GM23338 (cell line): ENCODE data around the gene PKHD1. TPM values are rescaled to one million over a fixed set of nuclear protein-coding genes. Genes with fewer than 3 reads are reported as not detected.

Experiments used
- ATAC-seq: fragments of 200-7000 bp; cut with Tn5 transposase; 3 replicates; pipeline ENCODE4 v1.9.1; 2020
- DNase-seq: peaks from one replicate; pipeline ENCODE4 v3.0.0-alpha.2; 2015; ENCODE audit warnings: low spot score
- H2AFZ ChIP-seq: fragments of 200-600 bp; sonication (generic); 2 replicates; pipeline ENCODE4 v1.8.0; 2016; ENCODE audit warnings: antibody characterized with exemption, mild to moderate bottlenecking, moderate library complexity
- H3F3A ChIP-seq: fragments of 200-600 bp; sonication (generic); replicated peaks from 2 replicates; pipeline ENCODE4 v1.8.0; 2017; ENCODE audit warnings: antibody characterized with exemption, mixed run types, low read depth
- H3K27ac ChIP-seq: fragments of 200-600 bp; sonication (generic); 2 replicates; pipeline ENCODE4 v1.6.1; 2016; ENCODE audit warnings: low read depth
- H3K27me3 ChIP-seq: fragments of 200-600 bp; sonication (generic); 2 replicates; pipeline ENCODE4 v1.8.0; 2016; ENCODE audit warnings: mild to moderate bottlenecking, mixed run types, moderate library complexity; ENCODE audit not compliant: insufficient read depth
- H3K36me3 ChIP-seq: fragments of 200-600 bp; sonication (generic); 2 replicates; pipeline ENCODE4 v1.8.0; 2016; ENCODE audit warnings: mild to moderate bottlenecking; ENCODE audit not compliant: insufficient read depth
- H3K4me1 ChIP-seq: fragments of 200-600 bp; sonication (generic); 2 replicates; pipeline ENCODE4 v1.8.0; 2016; ENCODE audit warnings: mild to moderate bottlenecking, moderate library complexity; ENCODE audit not compliant: insufficient read depth
- H3K4me2 ChIP-seq: fragments of 200-600 bp; sonication (generic); 2 replicates; pipeline ENCODE4 v1.7.1; 2017; ENCODE audit warnings: mixed run types
- H3K4me3 ChIP-seq: fragments of 200-600 bp; sonication (generic); 2 replicates; pipeline ENCODE4 v1.6.1; 2016; ENCODE audit warnings: mixed run types
- H3K79me2 ChIP-seq: fragments of 200-600 bp; sonication (generic); replicated peaks from 2 replicates; pipeline ENCODE4 v1.8.0; 2017; ENCODE audit warnings: mild to moderate bottlenecking; ENCODE audit not compliant: insufficient read depth
- H3K9me2 ChIP-seq: fragments of 200-600 bp; sonication (generic); 2 replicates; pipeline ENCODE4 v1.8.0; 2017; ENCODE audit not compliant: insufficient read depth
- H4K20me1 ChIP-seq: fragments of 200-600 bp; sonication (generic); replicated peaks from 2 replicates; pipeline ENCODE4 v1.8.0; 2017; ENCODE audit warnings: mild to moderate bottlenecking; ENCODE audit not compliant: insufficient read depth
- H3K27ac Mint-ChIP-seq: 2 replicates; pipeline ENCODE4 v1.8.0; 2020; ENCODE audit warnings: inconsistent platforms, mild to moderate bottlenecking, moderate library complexity, mixed read lengths
- H3K27me3 Mint-ChIP-seq: 3 replicates; pipeline ENCODE4 v1.8.0; 2022; ENCODE audit warnings: low read depth, mild to moderate bottlenecking, moderate library complexity, mixed read lengths, inconsistent platforms; ENCODE audit not compliant: insufficient read depth, poor library complexity
- H3K36me3 Mint-ChIP-seq: 3 replicates; pipeline ENCODE4 v1.8.0; 2021; ENCODE audit warnings: low read depth, mild to moderate bottlenecking, inconsistent platforms, moderate library complexity, mixed read lengths
- H3K4me1 Mint-ChIP-seq: 3 replicates; pipeline ENCODE4 v1.8.0; 2020; ENCODE audit warnings: mild to moderate bottlenecking, inconsistent platforms, mixed read lengths
- H3K4me3 Mint-ChIP-seq: 3 replicates; pipeline ENCODE4 v1.8.0; 2021; ENCODE audit warnings: moderate library complexity, mild to moderate bottlenecking, inconsistent platforms, mixed read lengths
- H3K9me3 Mint-ChIP-seq: 3 replicates; pipeline ENCODE4 v1.8.0; 2020; ENCODE audit warnings: moderate library complexity, mild to moderate bottlenecking, inconsistent platforms, mixed read lengths
- CREB1 ChIP-seq: fragments of 250-450 bp; sonication (Bioruptor Pico); IDR thresholded peaks from 2 replicates; pipeline ENCODE4 v1.5.0; 2020; ENCODE audit warnings: low read depth, mild to moderate bottlenecking, moderate library complexity
- EZH2 ChIP-seq: fragments of 200-600 bp; sonication (generic); IDR thresholded peaks from one replicate; pipeline ENCODE4 v1.8.0; 2017; ENCODE audit warnings: antibody characterized with exemption, mild to moderate bottlenecking, low read depth; ENCODE audit not compliant: unreplicated experiment
- JUNB ChIP-seq: IDR thresholded peaks from one replicate; pipeline ENCODE4 v1.6.1; 2016; ENCODE audit warnings: antibody characterized with exemption; ENCODE audit not compliant: unreplicated experiment
- ZNF114 ChIP-seq: fragments of 250-450 bp; sonication (Bioruptor Pico); IDR thresholded peaks from 2 replicates; pipeline ENCODE4 v1.5.0; 2020; ENCODE audit warnings: mild to moderate bottlenecking, moderate library complexity
- ZNF462 ChIP-seq: fragments of 250-450 bp; sonication (Bioruptor Pico); IDR thresholded peaks from 2 replicates; pipeline ENCODE4 v1.5.0; 2020; ENCODE audit warnings: mild to moderate bottlenecking, moderate library complexity
- polyA plus RNA-seq: library from polyadenylated mRNA; unstranded; fragments of >200 nt; fragmentation: Nextera tagmentation; extraction: Ambion mirVana; gene quantifications from 2 replicates; pipeline ENCODE4 v1.2.1, GENCODE V29; 2016
- total RNA-seq: library from RNA; depleted of rRNA; stranded (reverse); fragments of >200 nt; shearing (Covaris generic); gene quantifications from 2 replicates; pipeline ENCODE4 v1.2.3, GENCODE V29; 2014

PKHD1 gene
- total and polyA plus RNA-seq, 2 experiments from 2014 or later: 0.03 to 0.07 TPM

- H2AFZ ChIP-seq: no peak overlapping the region
- peaks cover 5% of the 10 kb centered on the region; the same call in 2 of the 3 replicates for H3K36me3 Mint-ChIP-seq
Measured at GRCh38 chr6:52042141-52042885, 45.1 kb downstream of the PKHD1 start.

More at GRCh38 chr6:52042141-52042885, 45.1 kb downstream of the PKHD1 start:
- TF ChIP-seq CREB1: no peak
- no peak for TF ChIP-seq JUNB
- TF ChIP-seq ZNF462 (CRISPR knock-in tag): no peak
- TF ChIP-seq EZH2: no peak
- TF ChIP-seq ZNF114: no peak
- peaks cover 11% of the 10 kb centered on the region for H3K9me2 ChIP-seq
- no peaks in the 10 kb centered on the region for H4K20me1 ChIP-seq
- no peak overlapping the region for H3K4me3 Mint-ChIP-seq
- DNase-seq (no peak), ATAC-seq (no peak)
- H3K4me3 ChIP-seq: no peak overlapping the region
- no peaks in the 10 kb centered on the region for H3K4me1 Mint-ChIP-seq
- no peak overlapping the region for H3K27ac ChIP-seq
- no peak overlapping the region for H3K27ac Mint-ChIP-seq
- no peaks in the 10 kb centered on the region for H3K27me3 ChIP-seq
- H3K4me1 ChIP-seq: no peaks in the 10 kb centered on the region
- no peaks in the 10 kb centered on the region for H3K79me2 ChIP-seq
- no peaks in the 10 kb centered on the region for H3K27me3 Mint-ChIP-seq
- no peak overlapping the region for H3K4me2 ChIP-seq
- no peaks in the 10 kb centered on the region; the same call in 1 of the 3 replicates for H3K9me3 Mint-ChIP-seq
- no peaks in the 10 kb centered on the region for H3K36me3 ChIP-seq
- no peaks in the 10 kb centered on the region for H3F3A ChIP-seq
